ENCODE results near the gene AMPD2.

Gene AMPD2

GRCh38 chr1:109624201-109625010 lies 4.8 kb downstream of the AMPD2 start:
- in situ Hi-C loops (cut with MboI; ENCODE audit: low sequenced_read_pairs, unreplicated experiment) = loop anchor here (5.0 kb wide), 1 partner anchor 77 kb away; the partner anchor contains the start of gene GNAI3
- TF ChIP-seq CTCF (IDR thresholded peaks at IDR 0.05; ENCODE audit: borderline replicate concordance, control extremely low read depth, extremely low read depth, insufficient read depth, missing control alignments) = no peak
- DNase-seq (ENCODE audit: low spot score) = peak; percentile 53

GRCh38 chr1:109625176-109625575 lies 5.5 kb downstream of the AMPD2 start:
- no peak for TF ChIP-seq CTCF (IDR thresholded peaks at IDR 0.05; ENCODE audit: borderline replicate concordance, control extremely low read depth, extremely low read depth, insufficient read depth, missing control alignments)

DNA sequence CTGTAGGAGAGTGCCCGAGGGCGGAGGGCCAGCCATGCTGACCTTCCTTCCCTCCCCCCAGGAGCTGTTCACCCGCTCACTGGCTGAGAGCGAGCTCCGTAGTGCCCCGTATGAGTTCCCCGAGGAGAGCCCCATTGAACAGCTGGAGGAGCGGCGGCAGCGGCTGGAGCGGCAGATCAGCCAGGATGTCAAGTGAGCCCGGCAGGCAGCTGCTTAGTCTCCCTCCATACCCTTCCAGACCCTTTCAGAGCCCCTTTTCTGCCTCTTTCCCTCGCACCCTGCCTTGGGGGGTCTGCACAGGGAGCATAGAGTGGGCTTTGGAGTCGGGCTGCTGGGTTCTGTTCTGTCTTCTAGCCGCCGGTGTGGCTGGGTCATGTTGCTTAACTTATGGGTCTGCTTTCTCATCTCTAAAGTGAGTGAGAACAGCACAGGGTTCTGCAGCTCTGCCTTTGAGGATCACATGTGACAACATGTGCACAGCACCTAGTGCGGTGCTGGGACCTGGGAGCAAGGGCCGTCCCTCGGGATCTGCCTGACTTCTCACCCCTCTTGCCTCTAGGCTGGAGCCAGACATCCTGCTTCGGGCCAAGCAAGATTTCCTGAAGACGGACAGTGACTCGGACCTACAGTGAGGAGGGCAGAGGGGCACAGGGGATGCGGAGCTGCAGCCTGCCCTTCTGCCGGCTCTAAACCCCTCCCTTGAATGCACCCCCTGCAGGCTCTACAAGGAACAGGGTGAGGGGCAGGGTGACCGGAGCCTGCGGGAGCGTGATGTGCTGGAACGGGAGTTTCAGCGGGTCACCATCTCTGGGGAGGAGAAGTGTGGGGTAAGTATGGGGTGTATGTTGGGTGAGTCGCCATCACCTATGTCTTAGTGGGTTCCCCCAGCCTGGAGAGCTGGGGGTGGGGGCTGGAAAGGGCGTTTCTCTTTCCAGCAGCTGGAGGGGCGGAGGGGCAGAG lies 6.2 kb downstream of the AMPD2 start:
- in situ Hi-C loops (cut with MboI; ENCODE audit: low sequenced_read_pairs, unreplicated experiment) = no loop called here
- TF ChIP-seq CTCF (IDR thresholded peaks at IDR 0.05; ENCODE audit: borderline replicate concordance, control extremely low read depth, extremely low read depth, insufficient read depth, missing control alignments) = no peak

More at GRCh38 chr1:109625176-109625575, 5.5 kb downstream of the AMPD2 start:
- in situ Hi-C loops (cut with MboI; ENCODE audit: low sequenced_read_pairs, unreplicated experiment) = no loop called here
- DNase-seq (ENCODE audit: low spot score) = no peak

DNA sequence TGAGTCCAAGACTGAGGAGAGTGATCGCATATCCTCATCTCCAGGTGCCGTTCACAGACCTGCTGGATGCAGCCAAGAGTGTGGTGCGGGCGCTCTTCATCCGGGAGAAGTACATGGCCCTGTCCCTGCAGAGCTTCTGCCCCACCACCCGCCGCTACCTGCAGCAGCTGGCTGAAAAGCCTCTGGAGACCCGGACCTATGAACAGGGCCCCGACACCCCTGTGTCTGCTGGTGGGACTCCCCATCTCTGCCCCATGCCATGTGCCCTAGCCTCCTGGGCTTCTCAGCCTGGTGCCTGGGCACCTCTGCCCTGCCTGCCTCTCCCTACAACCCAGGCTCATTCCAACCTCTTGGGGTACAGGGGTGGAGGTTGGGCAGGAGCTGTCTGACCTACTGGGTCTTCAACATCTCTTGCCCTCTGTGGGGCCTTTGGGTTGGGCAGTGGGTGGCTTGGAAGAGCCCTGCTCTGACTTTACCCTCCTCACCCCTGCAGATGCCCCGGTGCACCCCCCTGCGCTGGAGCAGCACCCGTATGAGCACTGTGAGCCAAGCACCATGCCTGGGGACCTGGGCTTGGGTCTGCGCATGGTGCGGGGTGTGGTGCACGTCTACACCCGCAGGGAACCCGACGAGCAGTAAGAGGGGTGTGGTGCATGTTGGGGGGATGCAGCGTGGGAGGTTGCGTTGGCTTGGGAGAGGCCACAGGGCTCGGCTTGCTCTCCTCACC lies 7.2 kb downstream of the AMPD2 start:
- in situ Hi-C loops (cut with MboI; ENCODE audit: low sequenced_read_pairs, unreplicated experiment) = no loop called here
- peak; percentile 26 for DNase-seq (ENCODE audit: low spot score)
- TF ChIP-seq CTCF (IDR thresholded peaks at IDR 0.05; ENCODE audit: borderline replicate concordance, control extremely low read depth, extremely low read depth, insufficient read depth, missing control alignments) = no peak

More for the DNA sequence above, 6.2 kb downstream of the AMPD2 start:
- peak; percentile 21 for DNase-seq (ENCODE audit: low spot score)

GRCh38 chr1:109627692-109628399 lies 8.2 kb downstream of the AMPD2 start:
- DNase-seq (ENCODE audit: low spot score) = no peak
- in situ Hi-C loops (cut with MboI; ENCODE audit: low sequenced_read_pairs, unreplicated experiment) = no loop called here
- no peak for TF ChIP-seq CTCF (IDR thresholded peaks at IDR 0.05; ENCODE audit: borderline replicate concordance, control extremely low read depth, extremely low read depth, insufficient read depth, missing control alignments)
